GM20000 (cell line): ENCODE results near the gene CLEC4C.
"Not testable (repeated sequence)": the region's sequence is repeated elsewhere in the genome, so short reads cannot be mapped to it uniquely, and the experiment has no call there.

Experiments used
- DNase-seq: peaks from one replicate; pipeline ENCODE4 v3.0.0; 2012; ENCODE audit warnings: low spot score
- CTCF ChIP-seq: IDR thresholded peaks from 2 replicates; pipeline ENCODE4 v1.5.1; 2012; ENCODE audit warnings: mild to moderate bottlenecking, control low read depth; ENCODE audit errors: extremely low read depth, missing control alignments

Gene CLEC4C

DNA sequence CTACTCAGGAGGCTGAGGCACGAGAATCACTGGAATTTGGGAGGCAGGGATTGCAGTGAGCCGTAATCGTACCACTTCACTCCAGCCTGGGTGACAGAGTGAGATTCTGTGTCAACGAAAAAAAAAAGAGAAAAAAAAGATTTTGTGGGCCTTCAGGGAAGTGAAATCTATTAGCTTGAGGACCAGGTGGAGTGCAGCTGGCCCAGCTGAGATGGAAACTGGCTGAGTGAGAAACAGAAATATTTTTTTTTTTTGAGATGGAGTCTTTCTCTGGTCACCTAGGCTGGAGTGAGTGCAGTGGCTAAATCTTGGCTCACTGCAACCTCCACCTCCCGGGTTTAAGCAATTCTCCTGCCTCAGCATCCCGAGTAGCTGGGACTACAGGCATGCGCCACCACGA lies 2.3 kb upstream of the CLEC4C start:
- peak; percentile 35 for DNase-seq
- TF ChIP-seq CTCF, result no peak

GRCh38 chr12:7748852-7749251 lies 1.7 kb upstream of the CLEC4C start:
- no peak for DNase-seq
- TF ChIP-seq CTCF, result no peak

GRCh38 chr12:7732993-7733392 lies 14.2 kb downstream of the CLEC4C start:
- no peak for DNase-seq
- TF ChIP-seq CTCF, result no peak

- no peak for TF ChIP-seq CTCF
- DNase-seq, result no peak
Measured at GRCh38 chr12:7731486-7731885, 15.7 kb downstream of the CLEC4C start.

DNA sequence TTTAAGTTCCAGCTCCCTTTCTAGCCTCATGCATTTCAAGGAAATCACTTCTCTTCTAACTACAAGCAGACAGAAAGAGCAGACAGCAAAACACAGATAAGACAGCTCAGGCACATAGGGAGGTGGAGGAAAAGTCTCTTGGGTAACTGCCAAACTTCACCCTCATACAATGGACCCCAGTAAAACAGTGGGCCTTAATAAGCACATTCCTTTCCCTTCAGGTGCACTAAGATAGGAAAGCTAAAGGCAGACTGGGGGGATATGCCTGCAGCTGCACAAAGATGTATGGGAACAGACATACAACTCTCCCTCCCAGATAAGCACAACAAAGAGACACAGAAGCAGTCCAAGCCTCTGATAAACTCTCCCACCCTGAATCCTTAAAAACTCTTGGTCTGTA lies 16.2 kb downstream of the CLEC4C start:
- not testable (repeated sequence) for DNase-seq

GRCh38 chr12:7729746-7730145 lies 17.4 kb downstream of the CLEC4C start:
- TF ChIP-seq CTCF, result no peak
- no peak for DNase-seq

DNA sequence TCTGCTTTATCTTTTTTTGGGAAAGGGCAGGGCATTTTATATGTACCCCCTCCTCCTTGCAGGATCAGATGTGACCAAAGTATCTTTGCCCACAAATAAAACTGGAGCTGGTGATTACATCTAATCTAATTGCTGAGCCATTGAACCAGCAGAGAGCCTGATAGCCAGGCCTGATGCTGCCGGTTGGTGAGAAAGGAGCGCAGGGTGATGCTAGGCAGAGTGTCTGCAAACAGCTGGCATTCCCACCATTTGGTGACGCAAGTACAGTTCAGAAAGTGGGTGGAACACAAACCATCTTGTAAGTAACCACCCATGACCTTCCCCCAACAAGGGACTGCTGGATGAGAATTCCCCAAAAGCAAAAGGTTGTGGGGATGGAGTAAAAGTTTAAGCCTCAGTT lies 23.2 kb downstream of the CLEC4C start:
- DNase-seq, result no peak
- TF ChIP-seq CTCF, result no peak

DNA sequence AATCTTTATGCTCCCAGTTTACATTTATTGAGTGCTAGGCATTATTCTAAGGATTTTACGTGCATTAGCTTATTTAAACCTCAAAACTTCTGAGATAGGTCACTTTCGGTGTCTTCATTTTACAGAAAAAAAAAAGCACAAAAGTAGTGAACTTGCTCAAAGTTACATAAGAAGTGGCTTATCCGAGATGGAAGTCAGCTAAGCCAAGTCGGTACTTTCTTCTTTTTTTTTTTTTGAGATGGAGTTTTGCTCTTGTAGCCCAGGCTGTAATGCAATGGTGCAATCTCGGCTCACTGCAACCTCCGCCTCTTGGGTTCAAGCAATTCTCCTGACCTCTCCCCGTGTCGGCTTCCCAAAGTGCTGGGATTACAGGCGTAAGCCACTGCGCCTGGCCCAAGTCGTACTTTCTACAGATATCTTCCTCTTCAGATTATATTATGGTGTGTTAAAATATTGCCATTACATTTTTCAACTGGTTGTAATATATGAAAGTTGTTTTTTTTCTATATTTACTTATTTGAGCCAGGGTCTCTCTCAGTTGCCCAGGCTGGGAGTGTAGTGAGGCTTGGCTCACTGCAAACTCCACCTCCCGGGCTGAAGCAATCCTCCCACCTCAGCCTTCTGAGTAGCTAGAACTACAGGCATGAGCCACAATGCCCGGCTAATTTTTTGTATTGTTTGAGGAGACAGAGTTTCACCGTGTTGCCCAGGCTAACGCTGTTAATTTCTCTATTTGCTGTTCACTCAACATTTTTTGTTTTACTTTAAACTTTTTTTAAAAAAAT lies 27.0 kb downstream of the CLEC4C start:
- DNase-seq, result no peak
- no peak for TF ChIP-seq CTCF
